Activated B cell treated with CpG ODN at 0.5 μM for 24 hours (primary cell): ENCODE results near the gene BSPH1. TPM values are rescaled to one million over a fixed set of nuclear protein-coding genes. Genes with fewer than 3 reads are reported as not detected.

Source experiments
- ATAC-seq: fragments of 200-7000 bp; cut with Tn5 transposase; one replicate; pipeline ENCODE4 v1.10.0; 2021; ENCODE audit warnings: low read depth, mild to moderate bottlenecking, moderate library complexity
- CTCF ChIA-PET: fragments of 350-600 bp; sonication (Branson Sonifier 250); formaldehyde crosslinking; loops from one replicate; lab custom pipeline; 2021; ENCODE audit warnings: antibody characterized with exemption; lab: Charles Lee
- POLR2A ChIA-PET: fragments of 350-600 bp; sonication (Branson Sonifier 250); formaldehyde crosslinking; loops from one replicate; lab custom pipeline; 2021; ENCODE audit warnings: antibody characterized with exemption; lab: Charles Lee
- DNase-seq: peaks from one replicate; pipeline ENCODE4 v3.0.0; 2022
- H3K27ac Mint-ChIP-seq: one replicate; pipeline ENCODE4 v1.8.0; 2020; ENCODE audit warnings: mixed read lengths
- H3K27me3 Mint-ChIP-seq: one replicate; pipeline ENCODE4 v1.8.0; 2021; ENCODE audit warnings: mixed read lengths
- H3K36me3 Mint-ChIP-seq: one replicate; pipeline ENCODE4 v1.8.0; 2021; ENCODE audit warnings: low read depth, mixed read lengths
- H3K4me1 Mint-ChIP-seq: one replicate; pipeline ENCODE4 v1.8.0; 2021; ENCODE audit warnings: mixed read lengths
- H3K4me3 Mint-ChIP-seq: one replicate; pipeline ENCODE4 v1.8.0; 2020; ENCODE audit warnings: mild to moderate bottlenecking, mixed read lengths
- H3K9me3 Mint-ChIP-seq: one replicate; pipeline ENCODE4 v1.8.0; 2020; ENCODE audit warnings: mixed read lengths
- intact Hi-C: fragments of 100-400 bp; cut with micrococcal nuclease; formaldehyde crosslinking; loops from one replicate; pipeline ENCODE4 v1.15.1; 2024
- total RNA-seq: library from RNA; stranded (reverse); gene quantifications from 2 replicates; pipeline ENCODE4 v1.2.3, GENCODE V29; 2022
- TF ChIP-seq, protein P1 (sequence below): fragments of 200-600 bp; IDR thresholded peaks from one replicate; pipeline ENCODE4 v1.8.0; 2022; ENCODE audit warnings: antibody characterized with exemption, mild to moderate bottlenecking

The BSPH1 gene, protein sequence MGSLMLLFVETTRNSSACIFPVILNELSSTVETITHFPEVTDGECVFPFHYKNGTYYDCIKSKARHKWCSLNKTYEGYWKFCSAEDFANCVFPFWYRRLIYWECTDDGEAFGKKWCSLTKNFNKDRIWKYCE
- total RNA-seq = not detected in 2 replicates

DNA sequence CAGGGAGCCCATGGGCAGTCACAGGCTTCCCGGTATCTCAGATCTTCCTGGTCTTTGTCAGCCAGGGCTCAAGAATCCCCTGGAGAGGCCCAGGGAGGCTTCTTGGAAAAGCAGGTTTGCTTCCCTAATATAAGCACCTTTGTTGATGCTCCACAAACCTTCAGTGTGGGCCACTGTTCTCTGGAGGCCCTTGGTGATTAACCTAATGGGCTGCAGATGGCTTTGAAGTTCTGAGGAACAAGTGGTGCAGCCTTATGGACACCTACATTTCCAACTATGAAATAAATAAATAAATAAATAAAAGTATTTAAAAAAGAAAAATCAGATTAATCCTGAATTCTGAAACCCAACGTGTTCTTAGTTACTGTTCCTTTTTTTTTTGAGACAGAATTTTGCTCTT, at the start of gene BSPH1:
TSS of gene BSPH1 (minus strand) at position 101 of the 400 bp plus-strand sequence. CDS start at position 12, 89 bp downstream.
- H3K4me3 Mint-ChIP-seq = no peak within 1 kb of the TSS
- H3K9me3 Mint-ChIP-seq = no peaks in the 10 kb centered on the region
- no peaks in the 10 kb centered on the region for H3K36me3 Mint-ChIP-seq
- H3K27ac Mint-ChIP-seq = no peak within 1 kb of the TSS
- intact Hi-C loops = no loop called here
- TF ChIP-seq, protein P1, sequence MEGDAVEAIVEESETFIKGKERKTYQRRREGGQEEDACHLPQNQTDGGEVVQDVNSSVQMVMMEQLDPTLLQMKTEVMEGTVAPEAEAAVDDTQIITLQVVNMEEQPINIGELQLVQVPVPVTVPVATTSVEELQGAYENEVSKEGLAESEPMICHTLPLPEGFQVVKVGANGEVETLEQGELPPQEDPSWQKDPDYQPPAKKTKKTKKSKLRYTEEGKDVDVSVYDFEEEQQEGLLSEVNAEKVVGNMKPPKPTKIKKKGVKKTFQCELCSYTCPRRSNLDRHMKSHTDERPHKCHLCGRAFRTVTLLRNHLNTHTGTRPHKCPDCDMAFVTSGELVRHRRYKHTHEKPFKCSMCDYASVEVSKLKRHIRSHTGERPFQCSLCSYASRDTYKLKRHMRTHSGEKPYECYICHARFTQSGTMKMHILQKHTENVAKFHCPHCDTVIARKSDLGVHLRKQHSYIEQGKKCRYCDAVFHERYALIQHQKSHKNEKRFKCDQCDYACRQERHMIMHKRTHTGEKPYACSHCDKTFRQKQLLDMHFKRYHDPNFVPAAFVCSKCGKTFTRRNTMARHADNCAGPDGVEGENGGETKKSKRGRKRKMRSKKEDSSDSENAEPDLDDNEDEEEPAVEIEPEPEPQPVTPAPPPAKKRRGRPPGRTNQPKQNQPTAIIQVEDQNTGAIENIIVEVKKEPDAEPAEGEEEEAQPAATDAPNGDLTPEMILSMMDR = no peak
- DNase-seq (no peak), ATAC-seq (no peak)
- H3K27me3 Mint-ChIP-seq = peaks cover 12% of the 10 kb centered on the region
- ChIA-PET CTCF (no interaction called here), POLR2A (no interaction called here)
- H3K4me1 Mint-ChIP-seq = no peaks in the 10 kb centered on the region

DNA sequence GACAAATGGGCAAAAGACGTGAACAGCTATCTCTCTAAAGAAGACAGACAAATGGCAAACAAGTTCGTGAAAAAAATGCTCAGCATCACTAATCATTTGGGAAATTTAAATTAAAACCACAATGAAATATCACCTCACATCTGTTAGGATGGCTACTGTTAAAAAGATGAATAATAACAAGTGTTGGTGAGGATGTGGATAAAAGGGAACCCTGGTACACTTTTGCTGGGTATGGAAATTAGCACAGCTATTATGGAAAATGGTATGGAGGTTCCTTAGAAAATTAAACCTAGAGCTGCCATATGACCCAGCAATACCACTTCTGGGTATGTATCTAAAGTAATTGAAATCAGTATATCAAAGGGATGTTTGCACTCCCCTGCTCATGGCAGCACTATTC, 44.8 kb upstream of the BSPH1 start:
- Mint-ChIP-seq H3K27me3 (peaks cover 22% of the 10 kb centered on the region), H3K4me1 (no peaks in the 10 kb centered on the region), H3K36me3 (no peaks in the 10 kb centered on the region), H3K9me3 (peaks cover 11% of the 10 kb centered on the region), H3K4me3 (no peak overlapping the region), H3K27ac (no peak overlapping the region)
- intact Hi-C loops = no loop called here
- ChIA-PET POLR2A (no interaction called here), CTCF (no interaction called here)
- TF ChIP-seq, protein P1 = no peak
- ATAC-seq (no peak), DNase-seq (no peak)

DNA sequence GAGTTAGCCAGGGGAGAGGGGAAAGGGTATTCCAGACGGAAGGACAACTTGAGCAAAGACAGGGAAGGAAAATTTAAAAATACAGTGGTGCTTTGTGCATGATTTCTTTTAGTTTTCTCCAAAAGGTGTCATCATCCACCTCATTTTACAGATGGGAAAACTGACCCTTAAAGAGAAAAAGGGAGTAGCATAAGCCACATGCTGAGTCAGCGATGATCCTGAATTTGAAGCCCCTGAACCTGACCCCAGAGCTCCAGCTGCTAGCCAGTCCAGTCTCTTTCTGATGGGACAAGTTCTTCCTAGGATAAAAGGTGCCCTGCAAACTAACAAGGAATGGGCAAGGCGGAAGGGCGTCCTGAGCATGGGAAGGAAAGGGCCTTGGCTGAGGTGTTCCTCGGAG, 41.6 kb upstream of the BSPH1 start:
- no peak overlapping the region for H3K4me3 Mint-ChIP-seq
- TF ChIP-seq, protein P1 = no peak
- POLR2A ChIA-PET = no interaction called here
- CTCF ChIA-PET = no interaction called here
- ATAC-seq (no peak), DNase-seq (no peak)
- no peak overlapping the region for H3K27ac Mint-ChIP-seq
- H3K27me3 Mint-ChIP-seq = peaks cover 6% of the 10 kb centered on the region
- peaks cover 11% of the 10 kb centered on the region for H3K9me3 Mint-ChIP-seq
- H3K36me3 Mint-ChIP-seq = no peaks in the 10 kb centered on the region
- no peaks in the 10 kb centered on the region for H3K4me1 Mint-ChIP-seq
- intact Hi-C loops = no loop called here

DNA sequence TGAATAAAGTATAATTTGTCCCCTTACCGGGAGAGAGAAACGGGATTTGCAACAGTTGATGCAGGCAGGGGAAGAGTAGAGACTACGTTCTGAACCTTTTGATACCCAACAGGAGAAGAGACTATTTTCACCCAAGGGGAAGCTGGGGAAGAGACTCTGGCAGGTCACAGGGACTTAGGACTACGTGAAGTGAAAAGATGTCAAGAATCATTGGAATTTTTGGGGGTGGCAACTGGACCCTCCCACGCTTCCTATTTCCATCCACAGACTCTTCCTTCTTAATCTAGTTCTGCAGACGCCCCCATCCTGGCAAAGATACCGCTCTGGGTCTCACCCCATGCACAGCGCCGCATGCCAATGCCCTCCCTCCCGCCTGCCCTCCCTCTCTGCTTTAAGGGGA, 38.1 kb upstream of the BSPH1 start:
- ATAC-seq = no peak
- H3K27me3 Mint-ChIP-seq = peaks cover 17% of the 10 kb centered on the region
- no peak for DNase-seq
- H3K36me3 Mint-ChIP-seq = no peaks in the 10 kb centered on the region
- H3K4me3 Mint-ChIP-seq = no peak overlapping the region
- TF ChIP-seq, protein P1 = no peak
- ChIA-PET CTCF (no interaction called here), POLR2A (no interaction called here)
- intact Hi-C loops = no loop called here
- H3K27ac Mint-ChIP-seq = no peak overlapping the region
- no peaks in the 10 kb centered on the region for H3K4me1 Mint-ChIP-seq
- H3K9me3 Mint-ChIP-seq = no peaks in the 10 kb centered on the region

DNA sequence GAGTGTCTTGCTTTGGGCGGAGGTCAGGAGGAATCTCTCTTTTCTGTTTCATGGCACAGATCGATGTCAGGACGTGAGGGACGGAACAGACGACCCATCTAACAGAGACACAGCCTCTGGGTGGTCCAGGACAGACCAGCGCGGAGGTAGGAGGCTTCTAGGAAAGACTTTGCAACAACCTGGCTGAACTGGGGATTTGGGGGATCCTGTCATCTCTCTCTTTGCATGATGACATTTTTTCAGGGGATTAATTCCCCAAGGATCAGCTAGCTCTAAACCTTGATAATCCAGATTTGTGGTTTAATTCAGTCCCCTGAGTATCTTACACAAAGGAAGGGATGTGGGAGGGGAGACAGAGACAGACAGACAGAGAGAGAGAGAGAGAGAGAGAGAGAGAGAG, 37.5 kb upstream of the BSPH1 start:
- H3K4me3 Mint-ChIP-seq = no peak overlapping the region
- peaks cover 17% of the 10 kb centered on the region for H3K27me3 Mint-ChIP-seq
- ATAC-seq = no peak
- TF ChIP-seq, protein P1 = no peak
- ChIA-PET POLR2A (no interaction called here), CTCF (no interaction called here)
- no peak overlapping the region for H3K27ac Mint-ChIP-seq
- intact Hi-C loops = no loop called here
- DNase-seq = no peak
- no peaks in the 10 kb centered on the region for H3K36me3 Mint-ChIP-seq
- H3K4me1 Mint-ChIP-seq = no peaks in the 10 kb centered on the region
- no peaks in the 10 kb centered on the region for H3K9me3 Mint-ChIP-seq
